ENCODE measurements around the gene PCSK2. TPM values are rescaled to one million over a fixed set of nuclear protein-coding genes. Genes with fewer than 3 reads are reported as not detected.

PCSK2 gene
- total and polyA plus RNA-seq, 2 of the 8 experiments (the other 6 are each of a cell fraction or from before 2014, with no cell fraction given): 1.9 to 4.2 TPM

- TF ChIP-seq RFX5 (IDR thresholded peaks at IDR 0.05; ENCODE audit: borderline replicate concordance, low read depth, low read length) (no peak), TEAD4 (IDR thresholded peaks at IDR 0.05; ENCODE audit: low read depth, low read length) (no peak), CHD1 (IDR thresholded peaks at IDR 0.05; ENCODE audit: low read depth, low read length) (no peak)
Observed at GRCh38 chr20:17523326-17523725, 296.5 kb downstream of the PCSK2 start (continued).

Measured in H1 (cell line).